HL-60 (cell line): ENCODE results near the gene NET1.

Source experiments
- DNase-seq, 2 experiments: peaks; one replicate each; pipeline ENCODE4 v3.0.0-alpha.2; 2010 to 2020; ENCODE audit warnings: low read depth in 1 of 2, low spot score in 1 of 2
- H3K27ac ChIP-seq: fragments of 250-450 bp; sonication (Bioruptor Pico); replicated peaks from 2 replicates; pipeline ENCODE4 v1.5.1; 2020; ENCODE audit warnings: mild to moderate bottlenecking, moderate library complexity
- H3K27me3 ChIP-seq: fragments of 250-450 bp; sonication (Bioruptor Pico); 2 replicates; pipeline ENCODE4 v1.5.1; 2021; ENCODE audit warnings: mild to moderate bottlenecking, moderate library complexity; ENCODE audit not compliant: insufficient read depth, poor library complexity, severe bottlenecking
- H3K4me3 ChIP-seq: replicated peaks from 2 replicates; pipeline ENCODE4 v1.5.1; 2011; ENCODE audit warnings: mild to moderate bottlenecking, control low read depth, low read length; ENCODE audit not compliant: insufficient read depth
- CTCF ChIP-seq: IDR thresholded peaks from one replicate; pipeline ENCODE4 v1.5.1; 2011; ENCODE audit warnings: low read length, control low read depth, inconsistent platforms; ENCODE audit not compliant: insufficient read depth
- GABPA ChIP-seq: IDR thresholded peaks from 2 replicates; pipeline ENCODE4 v1.6.1; 2012; ENCODE audit warnings: low read depth
- POLR2AphosphoS5 ChIP-seq: IDR thresholded peaks from 2 replicates; pipeline ENCODE4 v1.6.1; 2012; ENCODE audit warnings: low read depth
- REST ChIP-seq: IDR thresholded peaks from 2 replicates; pipeline ENCODE4 v1.6.1; 2012; ENCODE audit warnings: low read depth; ENCODE audit not compliant: insufficient replicate concordance
- SPI1 ChIP-seq: IDR thresholded peaks from 2 replicates; pipeline ENCODE4 v1.6.1; 2012; ENCODE audit warnings: low read depth, mild to moderate bottlenecking, borderline replicate concordance

Gene NET1

DNA sequence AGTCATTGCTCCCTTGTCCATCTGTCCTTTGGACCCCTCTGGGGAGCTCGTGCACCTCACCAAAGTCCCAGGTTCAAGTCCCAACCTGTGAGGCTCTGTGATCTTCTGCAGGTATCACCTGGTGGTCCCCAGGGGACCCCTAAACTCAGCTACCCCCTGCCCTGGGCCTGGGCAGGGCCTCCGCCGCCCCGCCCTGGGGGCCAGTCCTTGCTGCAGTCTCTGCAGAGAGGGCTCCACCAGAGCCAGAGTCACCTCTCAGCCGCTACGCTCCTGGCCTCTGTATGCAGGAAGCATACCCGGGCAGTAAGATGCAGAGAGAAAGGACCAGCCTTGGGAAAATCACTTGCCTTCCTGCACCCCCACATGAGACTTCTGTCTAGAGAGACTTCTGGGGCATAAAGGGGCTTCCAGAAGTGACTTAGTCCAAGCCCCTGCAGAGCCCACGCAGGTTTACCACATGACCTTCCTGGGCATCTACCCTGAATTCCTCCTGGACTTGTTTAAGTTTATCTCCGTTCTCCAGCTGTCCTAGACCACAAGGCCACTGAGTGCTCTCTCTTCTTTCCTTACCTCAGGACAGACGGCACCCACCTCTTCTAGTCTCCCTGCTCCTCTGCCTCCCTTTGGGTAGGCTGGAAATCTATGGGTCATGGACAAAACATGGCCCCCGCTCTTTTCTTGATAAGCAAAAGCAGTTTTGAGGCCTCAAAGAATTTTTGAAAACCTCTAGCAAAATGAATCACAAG is 65.8 kb downstream of the NET1 start:
- Histone ChIP-seq H3K27ac (no peak overlapping the region), H3K4me3 (no peak overlapping the region), H3K27me3 (no peaks in the 10 kb centered on the region)
- TF ChIP-seq REST: no peak
- TF ChIP-seq POLR2AphosphoS5: no peak
- no peak for TF ChIP-seq SPI1
- no peak for TF ChIP-seq GABPA
- TF ChIP-seq CTCF: no peak
- no peak for DNase-seq

DNA sequence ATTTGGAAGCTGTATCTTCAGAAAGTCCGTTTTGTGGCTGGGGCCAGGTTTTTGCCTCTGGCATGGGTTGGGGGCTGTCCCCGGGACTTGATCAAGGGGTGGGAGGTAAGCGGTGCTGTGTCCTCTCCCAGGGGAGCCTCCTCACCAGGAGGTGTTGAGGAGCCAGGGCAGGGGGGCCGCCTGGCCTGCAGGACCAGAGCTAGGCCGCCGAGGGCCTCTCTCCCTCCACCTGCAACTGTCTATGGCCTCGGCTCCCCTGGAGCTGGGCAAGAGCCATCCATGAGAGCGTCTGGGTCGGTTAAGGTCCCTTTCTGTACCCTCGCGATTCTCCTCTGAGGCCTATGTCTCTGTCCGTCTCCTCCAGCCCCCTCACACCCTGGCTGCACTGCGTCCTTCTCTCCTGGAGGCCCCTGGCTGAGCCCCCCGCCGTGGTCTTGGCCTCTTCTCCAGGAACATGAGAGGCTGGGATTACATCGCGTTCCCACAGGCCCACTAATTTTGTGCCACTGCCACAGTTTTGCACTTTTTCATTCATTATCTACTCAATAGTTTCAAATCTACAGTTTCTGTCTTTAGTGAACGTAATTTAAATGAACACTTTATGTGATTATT is 66.4 kb downstream of the NET1 start:
- TF ChIP-seq SPI1 (no peak), POLR2AphosphoS5 (no peak)
- DNase-seq: no peak
- Histone ChIP-seq H3K27me3 (no peaks in the 10 kb centered on the region), H3K4me3 (no peak overlapping the region), H3K27ac (no peak overlapping the region)

DNA sequence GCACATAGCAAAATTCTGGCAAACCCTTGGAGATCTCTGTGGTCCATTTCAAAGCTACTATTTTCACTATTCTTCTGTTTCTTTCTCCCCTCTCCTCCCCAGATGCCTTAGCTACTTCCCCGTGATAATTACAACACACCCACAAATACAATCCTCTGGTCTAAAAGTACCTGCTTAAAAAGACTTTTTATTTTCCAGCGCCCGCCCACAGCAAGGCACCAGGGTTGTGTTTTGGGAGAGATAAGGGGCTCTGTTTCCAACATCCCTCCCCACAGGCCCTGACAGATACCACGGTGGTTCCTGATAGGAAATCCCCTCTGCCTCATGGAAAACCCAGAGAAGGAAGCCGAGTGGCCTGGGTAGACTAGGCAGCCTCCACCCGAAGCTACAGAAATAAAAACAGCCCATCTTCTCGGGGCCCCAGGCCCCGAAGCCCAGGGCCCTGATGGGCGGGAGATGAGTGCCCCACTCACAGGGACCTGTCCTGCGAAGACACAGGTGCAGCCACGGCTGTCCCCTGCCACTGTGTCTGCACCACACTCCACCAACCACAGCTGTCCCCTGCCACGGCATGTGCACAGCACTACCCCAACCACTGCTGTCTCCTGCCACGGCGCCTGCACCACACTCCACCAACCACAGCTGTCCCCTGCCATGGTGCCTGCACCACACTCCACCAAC is 67.3 kb downstream of the NET1 start:
- H3K27me3 ChIP-seq: no peaks in the 10 kb centered on the region
- no peak overlapping the region for H3K4me3 ChIP-seq
- TF ChIP-seq SPI1 (no peak), POLR2AphosphoS5 (no peak), GABPA (no peak), REST (no peak), CTCF (no peak)
- no peak overlapping the region for H3K27ac ChIP-seq
- no peak for DNase-seq

DNA sequence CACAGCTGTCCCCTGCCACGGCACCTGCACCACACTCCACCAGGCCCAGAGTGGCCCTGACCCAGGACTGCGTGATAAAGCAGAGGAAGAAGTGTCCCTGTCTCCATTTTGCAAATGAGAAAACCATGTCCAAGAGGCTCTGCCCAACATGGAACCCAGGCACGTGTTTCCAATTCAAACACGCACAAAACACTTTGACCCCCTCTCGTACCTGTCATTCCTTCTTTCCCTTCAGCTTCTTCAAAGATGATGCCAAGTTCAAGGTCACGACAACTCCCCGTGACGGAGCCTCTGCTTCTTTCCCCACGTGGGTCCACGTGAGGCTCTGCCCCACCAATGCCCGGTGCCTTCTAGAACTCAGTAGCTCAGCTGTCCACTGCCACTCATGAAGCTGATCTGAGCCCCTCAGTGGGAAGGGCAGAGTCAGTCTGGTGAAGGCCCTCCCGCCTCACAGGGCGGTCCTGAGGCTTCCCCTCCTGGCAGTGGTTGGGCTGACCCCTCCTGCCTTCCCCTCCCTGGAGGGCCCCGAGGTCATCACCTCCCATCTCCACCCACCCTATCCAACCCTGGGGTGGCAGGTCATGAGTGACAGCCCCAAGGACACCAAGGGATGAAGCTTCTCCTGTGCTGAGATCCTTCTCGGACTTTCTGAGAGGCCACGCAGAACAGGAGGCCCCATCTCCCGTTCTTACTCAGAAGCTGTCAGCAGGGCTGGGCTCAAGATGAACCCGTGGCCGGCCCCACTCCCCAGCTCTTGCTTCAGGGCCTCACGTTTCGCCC is 68.0 kb downstream of the NET1 start:
- Histone ChIP-seq H3K27ac (no peak overlapping the region), H3K4me3 (no peak overlapping the region), H3K27me3 (no peaks in the 10 kb centered on the region)
- TF ChIP-seq REST (no peak), CTCF (no peak), GABPA (no peak)
- DNase-seq: no peak
